Glutamatergic neuron (in vitro differentiated cells): ENCODE measurements around the gene LMF2. TPM values are rescaled to one million over a fixed set of nuclear protein-coding genes. Genes with fewer than 3 reads are reported as not detected.
A peak's percentile ranks its signal among the peaks of the same experiment; 100 is the strongest.

Experiments
- DNase-seq: peaks from one replicate; pipeline ENCODE4 v3.0.0; 2022
- H3K27ac Mint-ChIP-seq: one replicate; pipeline ENCODE4 v1.8.0; 2020; ENCODE audit warnings: mild to moderate bottlenecking, mixed read lengths, inconsistent platforms; ENCODE audit not compliant: unreplicated experiment
- H3K27me3 Mint-ChIP-seq: one replicate; pipeline ENCODE4 v1.8.0; 2020; ENCODE audit warnings: mild to moderate bottlenecking, moderate library complexity, mixed read lengths, inconsistent platforms; ENCODE audit not compliant: unreplicated experiment
- H3K36me3 Mint-ChIP-seq: one replicate; pipeline ENCODE4 v1.8.0; 2020; ENCODE audit warnings: mild to moderate bottlenecking, mixed read lengths, inconsistent platforms; ENCODE audit not compliant: unreplicated experiment
- H3K4me1 Mint-ChIP-seq: one replicate; pipeline ENCODE4 v1.8.0; 2020; ENCODE audit warnings: mild to moderate bottlenecking, low read depth, mixed read lengths, inconsistent platforms; ENCODE audit not compliant: unreplicated experiment
- H3K4me3 Mint-ChIP-seq: one replicate; pipeline ENCODE4 v1.8.0; 2020; ENCODE audit warnings: mild to moderate bottlenecking, mixed read lengths, inconsistent platforms; ENCODE audit not compliant: unreplicated experiment
- H3K9me3 Mint-ChIP-seq: one replicate; pipeline ENCODE4 v1.8.0; 2020; ENCODE audit warnings: mild to moderate bottlenecking, moderate library complexity, mixed read lengths, inconsistent platforms; ENCODE audit not compliant: unreplicated experiment
- CTCF ChIP-seq: fragments of 200-600 bp; sonication (generic); IDR thresholded peaks from one replicate; pipeline ENCODE4 v1.5.0; 2021; ENCODE audit not compliant: partially characterized antibody, unreplicated experiment
- total RNA-seq: library from RNA; stranded (reverse); fragmentation: NEBNext Ultra II Directional; extraction: Animal tissue kit (Norgen Biotek cat#: 25700); gene quantifications from one replicate; pipeline ENCODE4 v1.2.1, GENCODE V29; 2021; ENCODE audit not compliant: unreplicated experiment

LMF2 gene
- total RNA-seq, 1 donor from 2014 or later: 62.2 TPM

DNA sequence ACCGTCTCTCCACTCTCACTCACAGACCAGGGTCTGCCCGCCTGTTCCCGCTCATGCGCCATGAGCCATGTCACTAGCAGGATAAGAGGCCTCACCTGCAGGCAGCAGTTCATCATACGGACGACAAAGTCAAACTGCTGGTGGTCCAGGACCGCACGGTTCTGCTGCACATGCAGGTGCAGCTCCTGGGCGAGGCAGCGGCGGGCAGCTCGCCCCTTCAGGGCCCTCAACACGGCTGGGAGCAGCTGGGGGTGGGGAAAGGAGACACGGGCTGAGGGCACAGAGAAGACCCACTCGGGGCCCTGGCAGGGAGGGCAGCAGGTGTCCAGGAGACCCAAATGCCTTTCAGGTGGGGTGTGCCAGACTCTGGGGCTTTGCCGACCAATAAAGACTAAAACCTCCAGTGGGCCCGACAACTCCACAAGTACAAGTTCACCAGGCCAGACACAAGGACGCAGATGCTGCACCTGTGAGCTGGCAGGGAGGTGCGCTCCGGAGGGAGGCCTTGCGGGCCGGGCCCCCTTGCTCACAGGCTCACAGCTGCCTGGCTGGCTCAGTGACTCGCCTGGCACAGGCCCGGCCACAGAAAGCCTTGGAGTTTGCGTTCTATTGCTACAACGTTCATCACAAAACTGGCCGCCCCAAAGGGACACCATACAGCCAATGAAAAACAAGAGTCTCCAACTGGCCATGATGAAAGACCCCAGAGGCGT, 44.2 kb downstream of the LMF2 start:
- no peak overlapping the region for H3K4me3 Mint-ChIP-seq
- H3K36me3 Mint-ChIP-seq: no peaks in the 10 kb centered on the region
- H3K4me1 Mint-ChIP-seq: peaks cover under 1% of the 10 kb centered on the region
- H3K9me3 Mint-ChIP-seq: peaks cover 5% of the 10 kb centered on the region
- H3K27me3 Mint-ChIP-seq: peaks cover 11% of the 10 kb centered on the region
- no peak for DNase-seq
- TF ChIP-seq CTCF: no peak
- H3K27ac Mint-ChIP-seq: peak overlapping the region; percentile 55

- H3K27ac Mint-ChIP-seq: no peak overlapping the region
- H3K9me3 Mint-ChIP-seq: peaks cover 6% of the 10 kb centered on the region
- peaks cover 11% of the 10 kb centered on the region for H3K27me3 Mint-ChIP-seq
- no peak overlapping the region for H3K4me3 Mint-ChIP-seq
- no peaks in the 10 kb centered on the region for H3K4me1 Mint-ChIP-seq
- DNase-seq: no peak
- no peaks in the 10 kb centered on the region for H3K36me3 Mint-ChIP-seq
- no peak for TF ChIP-seq CTCF
These were observed 45.4 kb downstream of the LMF2 start for GRCh38 chr22:50461979-50462540.

DNA sequence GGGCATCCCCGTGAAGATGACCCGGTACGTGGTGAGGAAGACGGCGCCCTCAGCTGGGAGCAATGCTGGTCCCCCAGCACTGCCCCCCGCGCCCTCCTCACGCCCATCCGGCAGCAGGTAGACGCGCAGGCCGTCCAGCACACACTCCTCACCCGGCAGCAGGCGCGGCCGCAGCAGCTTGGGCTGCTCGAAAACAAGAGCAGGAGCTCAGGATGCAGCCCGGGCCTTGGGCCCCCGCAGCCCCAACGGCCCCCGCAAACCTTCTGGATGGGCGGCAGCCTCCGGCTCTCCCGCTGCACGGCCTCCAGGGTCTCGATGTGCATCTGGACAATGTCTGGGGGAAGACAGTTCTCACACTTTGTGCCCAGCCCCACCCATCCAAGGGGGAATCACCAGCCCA, 46.0 kb downstream of the LMF2 start:
- H3K27me3 Mint-ChIP-seq: peaks cover 8% of the 10 kb centered on the region
- no peak overlapping the region for H3K4me3 Mint-ChIP-seq
- no peak for DNase-seq
- H3K9me3 Mint-ChIP-seq: peaks cover 7% of the 10 kb centered on the region
- no peaks in the 10 kb centered on the region for H3K36me3 Mint-ChIP-seq
- H3K4me1 Mint-ChIP-seq: no peaks in the 10 kb centered on the region
- no peak overlapping the region for H3K27ac Mint-ChIP-seq
- TF ChIP-seq CTCF: no peak

DNA sequence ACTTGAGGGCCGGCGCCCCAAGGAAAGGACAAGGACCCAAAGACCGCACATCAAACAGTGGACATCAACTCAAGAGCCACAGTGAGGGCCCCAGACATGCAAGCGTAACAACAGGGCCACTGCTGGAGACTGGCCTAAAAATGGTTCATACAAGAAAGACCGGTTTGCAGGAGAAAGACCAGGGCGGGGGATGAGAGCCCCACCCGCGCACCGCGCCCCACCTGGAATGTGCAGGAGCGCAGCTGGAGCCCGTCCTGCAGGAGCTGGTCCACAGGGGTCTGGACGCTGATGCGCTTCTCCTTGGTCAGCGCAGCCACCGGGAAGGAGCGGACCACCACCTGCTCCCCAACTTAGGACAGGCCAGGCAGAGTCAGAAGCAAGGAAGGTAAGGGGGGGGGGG, 46.6 kb downstream of the LMF2 start:
- Mint-ChIP-seq H3K4me3 (no peak overlapping the region), H3K4me1 (no peaks in the 10 kb centered on the region), H3K36me3 (no peaks in the 10 kb centered on the region), H3K27ac (no peak overlapping the region), H3K9me3 (peaks cover 7% of the 10 kb centered on the region), H3K27me3 (peaks cover 8% of the 10 kb centered on the region)
- no peak for TF ChIP-seq CTCF
- no peak for DNase-seq

DNA sequence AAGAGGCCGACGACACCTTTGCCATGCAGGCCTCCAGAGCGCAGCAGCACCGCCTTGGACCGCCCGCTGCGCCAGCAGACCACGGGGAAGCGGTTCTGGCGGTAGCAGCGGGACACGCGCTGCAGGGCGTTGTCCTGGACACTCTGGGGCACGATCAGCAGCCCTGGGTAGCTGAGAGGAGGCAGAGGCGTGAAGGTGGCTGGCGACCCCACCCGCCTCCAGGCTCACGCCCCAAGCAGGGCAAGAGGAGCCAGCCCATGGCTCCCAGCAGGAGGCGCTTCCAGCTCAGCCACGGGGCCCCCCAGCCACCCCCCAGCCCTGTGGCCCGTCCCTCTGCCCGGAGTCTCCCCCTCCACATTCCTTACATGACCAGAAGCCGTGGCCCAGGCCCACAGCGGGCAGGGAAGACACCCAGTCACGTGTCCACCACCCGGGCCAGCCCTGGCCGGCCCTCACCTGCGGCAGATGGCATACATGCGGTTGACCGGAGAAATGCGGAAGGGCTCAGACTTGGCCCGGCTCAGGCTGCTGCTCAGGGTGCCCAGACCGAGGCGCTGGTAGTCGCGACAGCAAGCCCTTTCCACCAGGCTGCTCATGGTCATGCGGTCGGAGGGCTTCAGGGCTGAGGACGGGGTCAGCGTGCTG, 47.9 kb downstream of the LMF2 start:
- peaks cover 7% of the 10 kb centered on the region for H3K9me3 Mint-ChIP-seq
- peaks cover 10% of the 10 kb centered on the region for H3K27me3 Mint-ChIP-seq
- no peak overlapping the region for H3K27ac Mint-ChIP-seq
- no peak overlapping the region for H3K4me3 Mint-ChIP-seq
- no peak for DNase-seq
- no peaks in the 10 kb centered on the region for H3K36me3 Mint-ChIP-seq
- TF ChIP-seq CTCF: no peak
- H3K4me1 Mint-ChIP-seq: no peaks in the 10 kb centered on the region
